Nephron progenitor cell (in vitro differentiated cells): ENCODE measurements around the gene HHIPL2.
"Not testable (repeated sequence)": the region's sequence is repeated elsewhere in the genome, so short reads cannot be mapped to it uniquely, and the experiment has no call there.

Experiments used
- DNase-seq: peaks from one replicate; pipeline ENCODE4 v3.0.0; 2021
- H3K27ac Mint-ChIP-seq: 2 replicates; pipeline ENCODE4 v1.8.0; 2021; ENCODE audit warnings: mild to moderate bottlenecking, moderate library complexity, mixed read lengths
- H3K27me3 Mint-ChIP-seq: 2 replicates; pipeline ENCODE4 v1.8.0; 2021; ENCODE audit warnings: mild to moderate bottlenecking, low read depth, mixed read lengths; ENCODE audit not compliant: poor library complexity
- H3K36me3 Mint-ChIP-seq: 2 replicates; pipeline ENCODE4 v1.8.0; 2021; ENCODE audit warnings: low read depth, mixed read lengths
- H3K4me1 Mint-ChIP-seq: 2 replicates; pipeline ENCODE4 v1.8.0; 2021; ENCODE audit warnings: mixed read lengths
- H3K4me3 Mint-ChIP-seq: 2 replicates; pipeline ENCODE4 v1.8.0; 2021; ENCODE audit warnings: mild to moderate bottlenecking, moderate library complexity, mixed read lengths
- H3K9me3 Mint-ChIP-seq: 2 replicates; pipeline ENCODE4 v1.8.0; 2021; ENCODE audit warnings: mild to moderate bottlenecking, moderate library complexity, mixed read lengths
- TF ChIP-seq, protein P1 (sequence below): fragments of 200-600 bp; sonication (generic); IDR thresholded peaks from 2 replicates; pipeline ENCODE4 v1.5.0; 2021; ENCODE audit warnings: antibody characterized with exemption

The HHIPL2 gene

DNA sequence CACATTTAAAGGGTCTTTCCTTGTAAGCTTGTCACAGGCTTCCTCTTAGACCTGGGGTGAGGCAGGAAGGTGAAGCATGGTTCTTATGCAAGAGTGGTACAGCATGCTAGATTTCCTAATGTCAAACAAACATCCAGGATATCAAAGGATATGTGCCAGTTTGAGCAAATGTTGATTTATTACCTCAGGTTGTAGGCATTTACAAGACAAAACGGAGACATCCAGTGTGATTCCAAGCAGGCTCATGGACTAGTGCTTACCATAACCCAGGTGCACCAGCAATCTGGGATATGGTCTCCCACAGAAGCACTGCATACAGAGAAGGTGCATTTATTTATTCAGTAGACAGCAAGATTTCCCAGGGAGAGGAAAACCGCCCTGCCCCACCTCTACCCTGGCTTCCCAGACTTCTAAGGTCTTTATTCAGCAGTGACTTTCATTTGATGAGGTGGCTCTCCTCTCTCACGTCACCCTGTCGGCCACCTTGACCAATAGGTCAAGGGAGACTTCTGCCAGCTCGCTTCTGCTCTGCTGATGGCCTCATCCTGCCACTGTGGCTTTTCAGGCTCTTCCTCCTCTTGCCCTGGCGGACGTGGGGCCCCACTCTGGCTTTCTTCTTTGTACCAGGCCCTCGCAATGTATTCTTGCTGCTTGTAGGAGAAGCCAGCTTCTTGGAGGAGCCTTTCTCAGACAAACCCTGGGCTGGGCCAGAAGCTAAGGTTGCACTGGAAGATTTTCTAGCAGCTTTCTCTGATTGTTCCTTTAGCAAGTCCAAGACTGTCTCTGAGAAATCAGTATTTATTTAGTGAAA lies 25.6 kb downstream of the HHIPL2 start:
- peak overlapping the region; percentile 83 for H3K27ac Mint-ChIP-seq
- no peak overlapping the region for H3K4me3 Mint-ChIP-seq
- peaks cover 6% of the 10 kb centered on the region for H3K9me3 Mint-ChIP-seq
- no peak for DNase-seq
- peaks cover 28% of the 10 kb centered on the region for H3K4me1 Mint-ChIP-seq
- peaks cover 4% of the 10 kb centered on the region for H3K36me3 Mint-ChIP-seq
- H3K27me3 Mint-ChIP-seq, result peaks cover 3% of the 10 kb centered on the region
- TF ChIP-seq, protein P1, sequence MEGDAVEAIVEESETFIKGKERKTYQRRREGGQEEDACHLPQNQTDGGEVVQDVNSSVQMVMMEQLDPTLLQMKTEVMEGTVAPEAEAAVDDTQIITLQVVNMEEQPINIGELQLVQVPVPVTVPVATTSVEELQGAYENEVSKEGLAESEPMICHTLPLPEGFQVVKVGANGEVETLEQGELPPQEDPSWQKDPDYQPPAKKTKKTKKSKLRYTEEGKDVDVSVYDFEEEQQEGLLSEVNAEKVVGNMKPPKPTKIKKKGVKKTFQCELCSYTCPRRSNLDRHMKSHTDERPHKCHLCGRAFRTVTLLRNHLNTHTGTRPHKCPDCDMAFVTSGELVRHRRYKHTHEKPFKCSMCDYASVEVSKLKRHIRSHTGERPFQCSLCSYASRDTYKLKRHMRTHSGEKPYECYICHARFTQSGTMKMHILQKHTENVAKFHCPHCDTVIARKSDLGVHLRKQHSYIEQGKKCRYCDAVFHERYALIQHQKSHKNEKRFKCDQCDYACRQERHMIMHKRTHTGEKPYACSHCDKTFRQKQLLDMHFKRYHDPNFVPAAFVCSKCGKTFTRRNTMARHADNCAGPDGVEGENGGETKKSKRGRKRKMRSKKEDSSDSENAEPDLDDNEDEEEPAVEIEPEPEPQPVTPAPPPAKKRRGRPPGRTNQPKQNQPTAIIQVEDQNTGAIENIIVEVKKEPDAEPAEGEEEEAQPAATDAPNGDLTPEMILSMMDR, result no peak

DNA sequence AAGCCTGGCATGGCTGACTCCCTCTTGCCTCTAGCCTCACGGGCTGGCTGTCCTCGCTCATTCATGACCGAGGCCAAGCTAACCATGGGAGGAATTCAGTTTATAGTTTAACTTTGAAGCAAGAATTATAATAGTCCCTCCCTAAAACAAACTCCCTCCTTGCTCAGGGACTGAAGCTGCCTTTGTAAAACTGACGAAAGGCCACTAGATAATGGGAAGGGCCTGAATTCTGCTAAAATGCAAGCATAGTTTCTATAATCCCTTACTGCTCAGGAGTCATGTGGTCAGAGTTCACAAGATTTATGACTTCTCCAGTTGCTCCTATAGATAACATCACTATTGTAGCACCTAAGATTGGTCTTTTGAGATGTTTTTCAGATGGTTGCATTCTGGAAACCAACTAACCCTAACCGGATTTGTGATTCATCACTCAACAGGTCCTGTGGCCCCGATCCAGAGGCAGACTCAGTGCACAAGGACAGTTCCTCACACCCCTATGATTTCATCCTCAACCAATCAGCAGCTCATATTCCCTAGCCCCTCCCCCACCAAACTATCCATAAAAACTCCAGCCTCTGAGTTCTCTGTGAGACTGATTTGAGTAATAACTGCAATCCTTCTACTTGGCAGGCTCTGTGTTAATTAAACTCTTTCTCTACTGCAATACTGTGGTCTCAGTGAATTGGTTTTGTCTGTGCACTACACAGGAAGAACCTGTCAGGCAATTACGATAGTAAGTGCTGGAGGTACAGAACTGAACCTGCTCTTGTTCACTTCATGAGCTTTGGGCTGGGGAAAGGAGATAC lies 26.4 kb downstream of the HHIPL2 start:
- H3K4me3 Mint-ChIP-seq, result no peak overlapping the region
- peaks cover 28% of the 10 kb centered on the region for H3K4me1 Mint-ChIP-seq
- H3K9me3 Mint-ChIP-seq, result peaks cover 6% of the 10 kb centered on the region
- peaks cover 4% of the 10 kb centered on the region for H3K36me3 Mint-ChIP-seq
- no peak for DNase-seq
- H3K27ac Mint-ChIP-seq, result peak overlapping the region; percentile 83
- TF ChIP-seq, protein P1, result no peak
- H3K27me3 Mint-ChIP-seq, result peaks cover 3% of the 10 kb centered on the region

DNA sequence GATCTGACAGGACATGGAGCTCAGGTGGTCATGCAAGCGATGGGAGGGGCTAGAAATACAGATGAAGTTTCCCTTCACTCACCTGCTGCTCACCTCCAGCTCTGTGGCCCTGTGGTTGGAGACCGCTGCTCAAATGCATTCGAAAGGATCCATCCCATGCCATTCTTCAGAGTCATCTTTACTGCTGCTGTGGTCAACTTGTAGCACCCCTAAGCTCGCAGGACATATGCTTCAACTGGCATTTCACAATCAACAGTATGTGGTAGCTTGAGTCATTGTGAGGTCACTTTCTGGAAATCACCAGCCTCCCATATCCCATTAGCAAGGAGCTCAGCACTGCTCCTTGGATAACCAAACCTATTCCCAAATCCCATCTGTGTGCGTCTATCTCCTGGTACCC lies 58.4 kb downstream of the HHIPL2 start:
- not testable (repeated sequence) for H3K36me3 Mint-ChIP-seq, H3K9me3 Mint-ChIP-seq, DNase-seq, H3K4me1 Mint-ChIP-seq, H3K27ac Mint-ChIP-seq, H3K27me3 Mint-ChIP-seq, H3K4me3 Mint-ChIP-seq

DNA sequence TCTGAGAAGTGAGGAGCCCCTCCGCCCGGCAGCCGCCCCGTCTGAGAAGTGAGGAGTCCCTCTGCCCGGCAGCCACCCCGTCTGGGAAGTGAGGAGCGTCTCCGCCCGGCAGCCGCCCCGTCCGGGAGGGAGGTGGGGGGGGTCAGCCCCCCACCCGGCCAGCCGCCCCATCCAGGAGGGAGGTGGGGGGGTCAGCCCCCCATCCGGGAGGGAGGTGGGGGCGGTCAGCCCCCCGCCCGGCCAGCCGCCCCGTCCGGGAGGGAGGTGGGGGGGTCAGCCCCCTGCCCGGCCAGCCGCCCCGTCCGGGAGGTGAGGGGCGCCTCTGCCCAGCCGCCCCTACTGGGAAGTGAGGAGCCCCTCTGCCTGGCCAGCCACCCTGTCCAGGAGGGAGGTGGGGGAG lies 60.1 kb downstream of the HHIPL2 start:
- H3K27me3 Mint-ChIP-seq, H3K36me3 Mint-ChIP-seq, H3K4me3 Mint-ChIP-seq, H3K9me3 Mint-ChIP-seq, H3K4me1 Mint-ChIP-seq, DNase-seq, H3K27ac Mint-ChIP-seq: not testable (repeated sequence)

DNA sequence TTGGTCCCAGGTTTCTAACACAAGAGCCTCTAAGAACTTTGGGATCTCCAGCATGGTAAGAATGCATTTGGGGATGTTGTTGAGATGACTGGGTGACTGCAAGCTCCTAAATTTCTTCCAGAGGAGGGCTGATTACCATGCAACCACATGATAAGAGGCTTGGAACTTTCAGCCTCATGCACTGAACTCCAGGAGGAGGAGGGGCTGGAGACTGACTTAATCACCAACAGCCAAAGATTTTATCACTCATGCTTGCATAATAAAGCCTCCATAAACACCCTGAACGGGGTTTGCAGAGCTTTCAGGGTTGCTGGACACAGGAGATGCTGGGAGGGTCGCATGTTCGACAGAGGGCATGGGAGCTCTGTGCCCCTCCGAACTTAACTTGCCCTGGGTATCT lies 63.9 kb downstream of the HHIPL2 start:
- H3K9me3 Mint-ChIP-seq, H3K27me3 Mint-ChIP-seq, H3K4me1 Mint-ChIP-seq, H3K36me3 Mint-ChIP-seq, H3K4me3 Mint-ChIP-seq, DNase-seq, H3K27ac Mint-ChIP-seq: not testable (repeated sequence)

DNA sequence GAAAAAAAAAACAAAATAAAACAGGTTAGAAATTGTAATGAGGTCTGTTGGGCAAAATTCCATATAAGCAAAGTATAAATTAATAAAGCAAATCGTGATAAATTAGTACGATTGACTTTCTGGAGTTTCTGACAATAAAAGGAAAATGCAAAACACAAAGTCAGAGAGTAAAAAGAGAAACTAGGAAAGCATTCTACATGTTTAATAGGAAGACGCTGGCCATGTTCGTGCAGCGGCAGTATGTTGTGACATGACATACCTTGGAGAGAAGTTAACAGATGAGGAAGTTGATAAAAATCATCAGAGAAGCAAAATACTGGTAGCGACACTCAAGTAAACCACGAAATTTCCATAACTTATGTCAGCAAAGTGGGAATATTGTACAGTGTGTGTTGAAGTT lies 68.3 kb downstream of the HHIPL2 start:
- DNase-seq, H3K36me3 Mint-ChIP-seq, H3K27ac Mint-ChIP-seq, H3K9me3 Mint-ChIP-seq, H3K4me3 Mint-ChIP-seq, H3K27me3 Mint-ChIP-seq, H3K4me1 Mint-ChIP-seq: not testable (repeated sequence)

DNA sequence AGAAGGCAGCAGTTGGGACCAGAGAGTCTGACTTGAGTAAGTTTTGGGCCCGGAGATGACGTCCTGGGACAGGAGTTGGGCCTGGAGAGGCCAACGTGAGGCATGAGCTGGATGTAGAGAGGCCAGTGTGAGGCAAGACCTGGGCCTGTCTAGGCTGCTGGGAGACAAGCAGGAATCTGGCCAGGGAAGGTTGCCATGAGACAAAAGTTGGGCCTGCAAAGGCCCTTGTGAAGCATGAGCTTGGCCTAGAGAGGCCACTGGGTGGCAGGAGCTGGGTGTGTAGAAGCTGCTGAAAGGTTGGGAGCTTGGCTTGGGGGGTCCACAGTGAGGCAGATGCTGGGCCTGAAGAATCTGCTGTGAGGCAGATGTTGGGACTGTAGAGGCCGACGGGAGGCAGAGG lies 71.5 kb downstream of the HHIPL2 start:
- H3K27ac Mint-ChIP-seq, H3K36me3 Mint-ChIP-seq, H3K27me3 Mint-ChIP-seq, H3K9me3 Mint-ChIP-seq, H3K4me3 Mint-ChIP-seq, DNase-seq, H3K4me1 Mint-ChIP-seq: not testable (repeated sequence)

DNA sequence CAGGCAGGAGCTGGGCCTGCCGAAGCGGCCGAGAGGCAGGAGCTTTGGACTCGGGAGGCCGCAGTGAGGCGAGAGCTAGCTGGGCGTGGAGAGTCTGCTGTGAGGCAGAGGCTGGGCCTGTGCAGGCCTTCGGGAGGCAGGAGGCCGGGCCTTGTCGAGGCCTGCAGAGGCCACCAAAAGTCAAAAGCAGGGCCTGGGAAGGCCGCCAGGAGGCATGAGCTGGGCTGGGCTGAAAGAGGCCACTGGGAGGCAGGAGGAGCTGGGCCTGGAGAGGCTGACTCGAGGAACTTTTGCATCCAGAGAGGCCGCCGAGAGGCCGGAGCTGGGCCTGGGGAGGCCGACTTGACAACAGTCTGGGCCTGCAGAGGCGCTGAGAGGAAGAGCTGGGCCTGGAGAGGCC lies 74.2 kb downstream of the HHIPL2 start:
- H3K4me3 Mint-ChIP-seq, DNase-seq, H3K9me3 Mint-ChIP-seq, H3K4me1 Mint-ChIP-seq, H3K27ac Mint-ChIP-seq, H3K27me3 Mint-ChIP-seq, H3K36me3 Mint-ChIP-seq: not testable (repeated sequence)

DNA sequence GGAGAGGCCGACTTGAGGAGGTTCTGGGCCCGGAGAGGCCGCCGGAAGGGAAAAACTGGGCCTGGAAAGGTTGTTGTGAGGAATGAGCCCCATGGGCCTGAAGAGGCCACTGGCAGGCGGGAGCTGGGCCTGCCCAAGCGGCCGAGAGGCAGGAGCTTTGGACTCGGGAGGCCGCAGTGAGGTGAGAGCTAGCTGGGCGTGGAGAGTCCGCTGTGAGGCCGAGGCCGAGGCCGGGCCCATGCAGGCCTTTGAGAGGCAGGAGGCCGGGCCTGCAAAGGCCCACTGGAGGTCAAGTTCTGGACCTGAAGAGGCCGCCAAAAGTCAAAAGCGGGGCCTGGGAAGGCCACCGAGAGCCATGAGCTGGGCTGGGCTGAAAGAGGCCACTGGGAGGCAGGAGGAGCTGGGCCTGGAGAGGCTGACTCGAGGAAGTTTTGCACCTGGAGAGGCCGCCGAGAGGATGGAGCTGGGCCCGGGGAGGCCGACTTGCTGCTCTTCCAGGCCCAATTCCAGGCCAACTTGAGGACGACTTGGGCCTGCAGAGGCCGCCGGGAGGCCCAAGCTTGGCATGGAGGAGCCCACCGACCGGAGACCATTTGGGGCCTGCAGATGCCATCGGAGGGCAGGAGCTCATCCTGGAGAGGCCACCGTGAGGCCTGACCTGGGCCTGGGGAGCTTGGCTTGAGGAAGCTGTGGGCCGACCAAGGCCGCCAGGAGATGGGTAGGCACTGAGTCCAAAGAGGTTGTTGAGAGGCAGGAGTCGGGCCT lies 74.9 kb downstream of the HHIPL2 start:
- H3K4me3 Mint-ChIP-seq, H3K27me3 Mint-ChIP-seq, H3K9me3 Mint-ChIP-seq, H3K4me1 Mint-ChIP-seq, DNase-seq, H3K36me3 Mint-ChIP-seq: not testable (repeated sequence)
- H3K27ac Mint-ChIP-seq, result peak overlapping the region; percentile 59
